ENCODE results near the gene SH2D2A. TPM values are rescaled to one million over a fixed set of nuclear protein-coding genes. Genes with fewer than 3 reads are reported as not detected.

SH2D2A gene
- total RNA-seq, 1 donor from 2014 or later, result 1.1 TPM

GRCh38 chr1:156839426-156840109 lies 22.9 kb upstream of the SH2D2A start:
- peaks cover 6% of the 10 kb centered on the region for H3K4me1 Mint-ChIP-seq

DNA sequence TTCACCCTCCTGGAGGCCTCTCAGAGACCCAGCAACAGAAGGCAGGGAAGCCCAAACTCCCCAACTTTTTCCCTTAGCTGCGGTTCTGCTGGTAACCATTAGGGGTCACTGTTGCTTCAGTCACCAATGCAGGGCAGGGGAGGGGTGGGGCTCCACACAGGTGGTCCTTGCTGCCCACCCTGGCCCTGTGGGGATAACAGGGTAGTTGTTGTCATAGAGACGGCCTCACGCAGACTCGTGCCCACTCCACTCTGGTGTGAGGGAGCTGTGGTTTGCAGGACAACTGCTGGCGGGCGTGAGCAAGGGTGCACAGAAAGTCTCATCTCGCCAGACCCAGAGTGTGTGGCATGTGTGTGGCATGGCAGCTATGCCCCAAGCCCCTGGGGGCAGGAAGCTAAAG lies 22.3 kb upstream of the SH2D2A start:
- Mint-ChIP-seq H3K4me1 (peaks cover 6% of the 10 kb centered on the region), H3K27ac (ENCODE audit: unreplicated experiment) (no peak overlapping the region), H3K9me3 (peaks cover 6% of the 10 kb centered on the region), H3K27me3 (ENCODE audit: low read depth) (peaks cover 72% of the 10 kb centered on the region), H3K36me3 (ENCODE audit: low read depth) (no peaks in the 10 kb centered on the region), H3K4me3 (no peak overlapping the region)
- DNase-seq (ENCODE audit: low read depth, low spot score), result peak; percentile 57
- TF ChIP-seq, protein P1, sequence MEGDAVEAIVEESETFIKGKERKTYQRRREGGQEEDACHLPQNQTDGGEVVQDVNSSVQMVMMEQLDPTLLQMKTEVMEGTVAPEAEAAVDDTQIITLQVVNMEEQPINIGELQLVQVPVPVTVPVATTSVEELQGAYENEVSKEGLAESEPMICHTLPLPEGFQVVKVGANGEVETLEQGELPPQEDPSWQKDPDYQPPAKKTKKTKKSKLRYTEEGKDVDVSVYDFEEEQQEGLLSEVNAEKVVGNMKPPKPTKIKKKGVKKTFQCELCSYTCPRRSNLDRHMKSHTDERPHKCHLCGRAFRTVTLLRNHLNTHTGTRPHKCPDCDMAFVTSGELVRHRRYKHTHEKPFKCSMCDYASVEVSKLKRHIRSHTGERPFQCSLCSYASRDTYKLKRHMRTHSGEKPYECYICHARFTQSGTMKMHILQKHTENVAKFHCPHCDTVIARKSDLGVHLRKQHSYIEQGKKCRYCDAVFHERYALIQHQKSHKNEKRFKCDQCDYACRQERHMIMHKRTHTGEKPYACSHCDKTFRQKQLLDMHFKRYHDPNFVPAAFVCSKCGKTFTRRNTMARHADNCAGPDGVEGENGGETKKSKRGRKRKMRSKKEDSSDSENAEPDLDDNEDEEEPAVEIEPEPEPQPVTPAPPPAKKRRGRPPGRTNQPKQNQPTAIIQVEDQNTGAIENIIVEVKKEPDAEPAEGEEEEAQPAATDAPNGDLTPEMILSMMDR (conservative IDR thresholded peaks at IDR 0.05), result peak; percentile 82

More at GRCh38 chr1:156839426-156840109, 22.9 kb upstream of the SH2D2A start:
- Mint-ChIP-seq H3K27me3 (ENCODE audit: low read depth) (peaks cover 72% of the 10 kb centered on the region), H3K4me3 (no peak overlapping the region), H3K36me3 (ENCODE audit: low read depth) (no peaks in the 10 kb centered on the region), H3K27ac (ENCODE audit: unreplicated experiment) (no peak overlapping the region), H3K9me3 (peaks cover 6% of the 10 kb centered on the region)
- TF ChIP-seq, protein P1 (conservative IDR thresholded peaks at IDR 0.05), result no peak
- no peak for DNase-seq (ENCODE audit: low read depth, low spot score)

DNA sequence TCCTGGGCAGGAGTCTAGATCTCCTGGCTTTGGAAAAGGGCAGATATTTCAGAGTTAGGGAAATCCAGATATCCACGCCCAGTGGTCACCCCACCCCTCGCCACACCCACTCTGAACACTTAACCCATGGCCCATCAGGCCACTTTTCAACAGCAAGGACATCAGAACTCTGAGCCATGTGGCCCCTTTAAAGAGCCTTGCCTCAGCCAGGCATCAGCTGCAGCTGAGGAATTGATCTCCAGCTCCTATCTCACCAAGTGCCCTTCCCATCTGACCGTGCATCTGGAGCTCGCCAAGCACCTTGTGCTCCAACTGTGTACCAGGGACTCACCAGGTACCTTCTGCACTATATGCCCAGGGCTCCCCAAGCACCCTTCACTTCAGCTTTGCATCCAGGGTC lies 20.2 kb upstream of the SH2D2A start:
- H3K4me3 Mint-ChIP-seq, result no peak overlapping the region
- peaks cover 70% of the 10 kb centered on the region for H3K27me3 Mint-ChIP-seq (ENCODE audit: low read depth)
- TF ChIP-seq, protein P1 (conservative IDR thresholded peaks at IDR 0.05), result no peak
- no peaks in the 10 kb centered on the region for H3K36me3 Mint-ChIP-seq (ENCODE audit: low read depth)
- DNase-seq (ENCODE audit: low read depth, low spot score), result no peak
- H3K27ac Mint-ChIP-seq (ENCODE audit: unreplicated experiment), result no peak overlapping the region
- no peaks in the 10 kb centered on the region for H3K9me3 Mint-ChIP-seq
- H3K4me1 Mint-ChIP-seq, result peaks cover 6% of the 10 kb centered on the region

GRCh38 chr1:156836041-156836654 lies 19.5 kb upstream of the SH2D2A start:
- DNase-seq (ENCODE audit: low read depth, low spot score), result no peak
- Mint-ChIP-seq H3K4me3 (no peak overlapping the region), H3K36me3 (ENCODE audit: low read depth) (no peaks in the 10 kb centered on the region), H3K4me1 (peaks cover 6% of the 10 kb centered on the region), H3K27ac (ENCODE audit: unreplicated experiment) (no peak overlapping the region), H3K27me3 (ENCODE audit: low read depth) (peaks cover 78% of the 10 kb centered on the region), H3K9me3 (no peaks in the 10 kb centered on the region)
- TF ChIP-seq, protein P1 (conservative IDR thresholded peaks at IDR 0.05), result no peak

DNA sequence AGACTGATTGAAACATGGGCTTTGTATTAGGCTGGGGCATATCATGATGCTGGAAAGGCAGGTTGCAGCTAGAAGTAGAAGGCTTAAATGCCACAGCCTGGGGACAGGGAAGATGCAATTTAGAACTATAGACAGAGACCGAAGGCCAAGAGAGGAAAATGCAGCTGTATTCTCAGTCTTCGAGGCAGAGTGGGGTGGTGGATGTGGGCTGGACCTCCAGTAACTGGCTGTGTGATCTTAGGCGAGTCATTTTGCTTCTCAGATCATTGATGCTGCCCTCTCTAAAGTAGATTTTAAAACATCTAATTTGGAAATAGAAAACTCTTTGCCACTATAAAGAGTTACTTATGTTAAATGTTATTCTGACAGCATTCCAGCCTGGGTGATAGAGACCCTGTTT lies 17.7 kb upstream of the SH2D2A start:
- no peaks in the 10 kb centered on the region for H3K4me1 Mint-ChIP-seq
- H3K27ac Mint-ChIP-seq (ENCODE audit: unreplicated experiment), result no peak overlapping the region
- no peaks in the 10 kb centered on the region for H3K36me3 Mint-ChIP-seq (ENCODE audit: low read depth)
- no peak for DNase-seq (ENCODE audit: low read depth, low spot score)
- peaks cover 76% of the 10 kb centered on the region for H3K27me3 Mint-ChIP-seq (ENCODE audit: low read depth)
- no peak overlapping the region for H3K4me3 Mint-ChIP-seq
- TF ChIP-seq, protein P1 (conservative IDR thresholded peaks at IDR 0.05), result no peak
- no peaks in the 10 kb centered on the region for H3K9me3 Mint-ChIP-seq

All from neural crest cell (in vitro differentiated cells).